K562 (cell line): ENCODE measurements around the gene UPK2. TPM values are rescaled to one million over a fixed set of nuclear protein-coding genes. Genes with fewer than 3 reads are reported as not detected.

Experiments
- ATAC-seq: fragments of 200-7000 bp; cut with Tn5 transposase; 3 replicates; pipeline ENCODE4 v1.9.1; 2020; ENCODE audit warnings: moderate library complexity
- BruUV-seq: library from RNA; stranded (reverse); fragments of 400-500 nt; replicated peaks from 2 replicates; lab custom pipeline; 2021; lab: Mats Ljungman, UMichigan
- CTCF ChIA-PET: fragments of 300-600 bp; formaldehyde crosslinking; extraction: SDS; loops from one replicate; lab custom pipeline; 2021; ENCODE audit warnings: low intra/inter-chr PET ratio; lab: Yijun Ruan, JAX
- POLR2A ChIA-PET: fragments of 300-600, 350-650 bp; sonication (Branson Sonifier 250); formaldehyde crosslinking; extraction: SDS; loops from one replicate; lab custom pipeline; 2021; ENCODE audit warnings: antibody characterized with exemption, inconsistent platforms; lab: Yijun Ruan, JAX
- DNase-seq, 4 experiments: peaks; one replicate each; pipeline versions ENCODE4 v3.0.0 to v3.0.0-alpha.2; 2011 to 2018; ENCODE audit warnings: low spot score in 3 of 4, mixed read lengths in 3 of 4; ENCODE audit errors: extremely low read depth in 1 of 4
- FAIRE-seq: peaks from 2 replicates; lab custom pipeline; 2011; peaks lifted over from hg19 to GRCh38; lab: Jason Lieb, UNC
- H2AFZ ChIP-seq: 2 replicates; pipeline ENCODE4 v1.6.0; 2011; ENCODE audit warnings: low read depth, low read length, control low read depth, inconsistent platforms
- H3K27ac ChIP-seq: fragments of 200-600 bp; 3 replicates; pipeline ENCODE4 v1.8.0; 2011; ENCODE audit warnings: low read depth, mild to moderate bottlenecking, control low read depth, inconsistent platforms, low read length, moderate library complexity, mixed read lengths; ENCODE audit errors: extremely low read depth
- H3K27me3 ChIP-seq, 2 experiments: fragments of 300-600 bp in 1 of 2; 2 replicates in 1 of 2; 3 replicates in 1 of 2; pipeline versions ENCODE4 v1.6.0 to v1.8.0; 2011; ENCODE audit warnings: inconsistent platforms in 2 of 2, low read length in 2 of 2, mild to moderate bottlenecking in 1 of 2, mixed read lengths in 1 of 2, moderate library complexity in 1 of 2; ENCODE audit not compliant: control insufficient read depth in 2 of 2, insufficient read depth in 2 of 2
- H3K36me3 ChIP-seq: fragments of 300-600 bp; 3 replicates; pipeline ENCODE4 v1.8.0; 2011; ENCODE audit warnings: mild to moderate bottlenecking, low read length, inconsistent platforms; ENCODE audit not compliant: control insufficient read depth, insufficient read depth
- H3K4me1 ChIP-seq, 2 experiments: fragments of 200-600 bp in 1 of 2; replicated peaks in 1 of 2; 2 replicates in 1 of 2; 3 replicates in 1 of 2; pipeline versions ENCODE4 v1.5.1 to v1.8.0; 2011; ENCODE audit warnings: inconsistent platforms in 2 of 2, low read length in 2 of 2, mild to moderate bottlenecking in 1 of 2, mixed read lengths in 1 of 2, moderate library complexity in 1 of 2; ENCODE audit not compliant: control insufficient read depth in 2 of 2, insufficient read depth in 2 of 2
- H3K4me2 ChIP-seq: 2 replicates; pipeline ENCODE4 v1.6.1; 2011; ENCODE audit warnings: low read length, control low read depth, inconsistent platforms, mixed read lengths; ENCODE audit not compliant: insufficient read depth
- H3K4me3 ChIP-seq: fragments of 200-600 bp; sonication (generic), shearing (Covaris generic); 2 replicates; pipeline ENCODE4 v1.5.1; 2016; ENCODE audit warnings: control low read depth, inconsistent platforms
- H3K79me2 ChIP-seq: fragments of 200-600 bp; 3 replicates; pipeline ENCODE4 v1.8.0; 2011; ENCODE audit warnings: low read length, inconsistent platforms; ENCODE audit not compliant: control insufficient read depth, insufficient read depth
- H3K9ac ChIP-seq, 2 experiments: 2 replicates each; pipeline versions ENCODE4 v1.6.0 to v1.6.1; 2011; ENCODE audit warnings: low read depth in 2 of 2, low read length in 2 of 2, control low read depth in 1 of 2, inconsistent platforms in 1 of 2, mild to moderate bottlenecking in 1 of 2, mixed read lengths in 1 of 2; ENCODE audit not compliant: insufficient read depth in 1 of 2
- H3K9me1 ChIP-seq: one replicate; pipeline ENCODE4 v1.6.0; 2011; ENCODE audit warnings: inconsistent platforms, mild to moderate bottlenecking, low read length, moderate library complexity; ENCODE audit not compliant: control insufficient read depth, insufficient read depth
- H3K9me3 ChIP-seq: replicated peaks from 2 replicates; pipeline ENCODE4 v1.5.1; 2011; ENCODE audit warnings: low read depth, low read length, inconsistent platforms; ENCODE audit not compliant: control insufficient read depth, insufficient read depth
- H4K20me1 ChIP-seq: replicated peaks from 2 replicates; pipeline ENCODE4 v1.6.1; 2011; ENCODE audit warnings: low read length, inconsistent platforms, mixed read lengths; ENCODE audit not compliant: control insufficient read depth, insufficient read depth
- BCL6 ChIP-seq: fragments of 250-450 bp; sonication (Bioruptor Pico); IDR thresholded peaks from 2 replicates; pipeline ENCODE4 v1.4.0; 2020
- HDAC3 ChIP-seq: fragments of 450-650 bp; IDR thresholded peaks from 2 replicates; pipeline ENCODE4 v1.6.1; 2018; ENCODE audit warnings: borderline replicate concordance, mild to moderate bottlenecking, moderate library complexity; ENCODE audit not compliant: partially characterized antibody
- MYNN ChIP-seq, 2 experiments: sonication (generic); formaldehyde crosslinking in 1 of 2; IDR thresholded peaks; 2 replicates each; pipeline versions ENCODE4 v1.5.0 to v1.6.1; 2016 to 2020; ENCODE audit warnings: antibody characterized with exemption in 1 of 2, missing genetic modification reagents in 1 of 2
- SMARCA5 ChIP-seq: fragments of 450-650 bp; IDR thresholded peaks from 2 replicates; pipeline ENCODE4 v1.6.1; 2016
- YY1 ChIP-seq, 3 experiments: IDR thresholded peaks; 2 replicates each; pipeline ENCODE4 v1.6.1; 2011; ENCODE audit warnings: low read length in 2 of 3, mild to moderate bottlenecking in 2 of 3, moderate library complexity in 2 of 3, borderline replicate concordance in 1 of 3, control low read depth in 1 of 3, low read depth in 1 of 3; ENCODE audit not compliant: insufficient read depth in 3 of 3, insufficient replicate concordance in 2 of 3, control insufficient read depth in 1 of 3, insufficient read length in 1 of 3; ENCODE audit errors: extremely low read depth in 1 of 3
- ZNF12 ChIP-seq: sonication (generic); formaldehyde crosslinking; IDR thresholded peaks from 2 replicates; pipeline ENCODE4 v1.4.0; 2020; ENCODE audit warnings: mild to moderate bottlenecking, missing genetic modification reagents
- ZNF280B ChIP-seq: fragments of 250-450 bp; sonication (Bioruptor Pico); IDR thresholded peaks from 2 replicates; pipeline ENCODE4 v1.5.1; 2021; ENCODE audit warnings: mild to moderate bottlenecking
- WGBS: fragments of 100-300 bp; shearing (Covaris generic); methylation state at CpG from one replicate; pipeline ENCODE4 v1.1.6; 2016; ENCODE audit warnings: low coverage, mixed read lengths; ENCODE audit not compliant: insufficient coverage; ENCODE audit errors: missing lambda C conversion rate; 5-methylcytosine and 5-hydroxymethylcytosine counted together
- in situ Hi-C: fragments of 300-500 bp; cut with MboI; formaldehyde crosslinking; loops from 4 replicates; pipeline ENCODE4 v1.15.0; 2018; ENCODE audit warnings: inconsistent platforms, mixed read lengths
- intact Hi-C: fragments of 100-400 bp; cut with micrococcal nuclease; formaldehyde crosslinking; loops from 2 replicates; pipeline ENCODE4 v1.14.2; 2022
- polyA plus RNA-seq, 8 experiments: library from polyadenylated mRNA; depleted of rRNA in 4 of 8; stranded (reverse) in 5 of 8; unstranded in 3 of 8; fragments of >200 nt; fragmentation: Nextera tagmentation in 2 of 8; fragmentation: Illumina TruSeq in 1 of 8; extraction: Ambion mirVana in 2 of 8; extraction: Trizol in 1 of 8; gene quantifications; 2 replicates each; pipeline versions ENCODE4 v1.2.1 to v1.2.3, GENCODE V29; 2011 to 2014; ENCODE audit warnings: inconsistent platforms in 1 of 8, missing spikeins in 1 of 8
- total RNA-seq, 7 experiments: library from RNA; depleted of rRNA in 6 of 7; stranded (reverse); fragments of >200 nt in 6 of 7; fragmentation: Illumina TruSeq in 2 of 7; extraction: Trizol in 2 of 7; gene quantifications; 2 replicates each; pipeline versions ENCODE4 v1.2.1 to v1.2.3, GENCODE V29; 2011 to 2021; ENCODE audit warnings: low replicate concordance in 1 of 7

Gene UPK2
- total and polyA plus RNA-seq, 9 of the 15 experiments (the other 6 are each of a cell fraction or from before 2014, with no cell fraction given), result not detected

DNA sequence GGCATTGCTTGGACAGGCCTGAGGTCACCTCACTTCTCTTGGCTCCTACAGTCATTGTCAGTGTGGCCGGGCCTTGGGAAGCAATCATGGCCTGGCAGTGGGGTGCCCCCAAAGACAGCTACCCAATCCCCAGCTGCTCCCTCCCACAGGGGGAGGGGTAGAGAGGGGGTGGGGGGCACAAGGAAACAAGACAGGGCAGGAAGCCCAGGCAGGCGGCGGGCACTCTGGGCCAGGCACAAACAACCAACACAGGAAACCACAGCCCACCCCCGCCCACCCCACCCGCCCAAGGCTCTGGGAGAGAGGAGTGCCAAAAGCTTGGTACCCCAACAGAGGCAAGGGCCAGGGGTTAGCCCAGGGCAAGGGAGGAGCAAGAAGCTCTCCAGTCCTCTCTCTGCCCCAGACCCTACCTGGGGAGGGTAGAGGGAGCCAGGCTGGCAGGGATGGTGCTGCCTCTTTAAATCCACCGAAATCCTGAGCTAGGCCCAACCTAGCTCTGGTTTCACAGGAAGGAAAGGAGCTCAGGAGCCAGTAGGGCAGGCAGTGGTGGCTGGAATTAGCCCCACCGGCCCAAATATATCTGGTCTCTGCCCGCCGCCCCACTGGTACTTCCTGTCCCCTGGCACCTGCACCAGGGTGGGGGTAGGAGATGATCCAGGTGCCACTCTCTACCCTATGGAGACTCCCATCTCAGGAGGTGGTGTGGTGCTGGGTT, 42.5 kb upstream of the UPK2 start:
- H4K20me1 ChIP-seq, result no peaks in the 10 kb centered on the region
- no peaks in the 10 kb centered on the region for H3K36me3 ChIP-seq
- H3K4me1 ChIP-seq, result peaks cover 59 to 83% of the 10 kb centered on the region in 2 experiments
- intact Hi-C loops, result loop anchor here (5.0 kb wide), 2 partner anchors 189 to 404 kb away; partner anchors contain the start of genes DPAGT1 and MCAM
- H3K9me1 ChIP-seq, result peaks cover 5% of the 10 kb centered on the region
- 83% methylated on average over 4 of the region's 9 CpGs for WGBS
- FAIRE-seq (no peak), DNase-seq (no peak), ATAC-seq (no peak)
- peak overlapping the region; percentile 98 for H3K27ac ChIP-seq
- H3K4me3 ChIP-seq, result no peak overlapping the region
- TF ChIP-seq HDAC3 (no peak), YY1 (IDR thresholded peaks at IDR 0.05; ENCODE audit: borderline replicate concordance in 1 of 3, control insufficient read depth in 1 of 3, extremely low read depth in 1 of 3, insufficient read depth in 3 of 3, insufficient read length in 1 of 3, insufficient replicate concordance in 2 of 3, low read depth in 1 of 3, low read length in 2 of 3) (no peak), SMARCA5 (no peak), BCL6 (CRISPR knock-in tag) (no peak), ZNF280B (CRISPR knock-in tag) (no peak), MYNN (IDR thresholded peaks at IDR 0.05) (no peak), MYNN (CRISPR knock-in tag; IDR thresholded peaks at IDR 0.05) (no peak), ZNF12 (no peak)
- in situ Hi-C loops, result no loop called here
- ChIA-PET CTCF (no interaction called here), POLR2A (interaction anchor here (1.2 to 4.5 kb wide), 5 partner anchors 10 to 181 kb away, joined by 3 to 16 read pairs (median 4); no protein-coding TSS in a partner anchor)
- no peaks in the 10 kb centered on the region; a peak in 1 of 5 replicates for H3K27me3 ChIP-seq
- H3K4me2 ChIP-seq, result peak overlapping the region; percentile 84; the same call in 1 of the 2 replicates
- peaks cover 46% of the 10 kb centered on the region for H3K79me2 ChIP-seq
- BruUV-seq, result no TSS peak
- no peaks in the 10 kb centered on the region; the same call in 1 of the 2 replicates for H3K9me3 ChIP-seq
- H2AFZ ChIP-seq, result peak overlapping the region; percentile 86; the same call in 1 of the 2 replicates
- H3K9ac ChIP-seq, result peak overlapping the region; percentile 87 to 90
